ENCODE data around the gene DPEP3.
A peak's percentile ranks its signal among the peaks of the same experiment; 100 is the strongest.
"Not testable (repeated sequence)": the region's sequence is repeated elsewhere in the genome, so short reads cannot be mapped to it uniquely, and the experiment has no call there.

Gene DPEP3, protein sequence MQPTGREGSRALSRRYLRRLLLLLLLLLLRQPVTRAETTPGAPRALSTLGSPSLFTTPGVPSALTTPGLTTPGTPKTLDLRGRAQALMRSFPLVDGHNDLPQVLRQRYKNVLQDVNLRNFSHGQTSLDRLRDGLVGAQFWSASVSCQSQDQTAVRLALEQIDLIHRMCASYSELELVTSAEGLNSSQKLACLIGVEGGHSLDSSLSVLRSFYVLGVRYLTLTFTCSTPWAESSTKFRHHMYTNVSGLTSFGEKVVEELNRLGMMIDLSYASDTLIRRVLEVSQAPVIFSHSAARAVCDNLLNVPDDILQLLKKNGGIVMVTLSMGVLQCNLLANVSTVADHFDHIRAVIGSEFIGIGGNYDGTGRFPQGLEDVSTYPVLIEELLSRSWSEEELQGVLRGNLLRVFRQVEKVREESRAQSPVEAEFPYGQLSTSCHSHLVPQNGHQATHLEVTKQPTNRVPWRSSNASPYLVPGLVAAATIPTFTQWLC

DNA sequence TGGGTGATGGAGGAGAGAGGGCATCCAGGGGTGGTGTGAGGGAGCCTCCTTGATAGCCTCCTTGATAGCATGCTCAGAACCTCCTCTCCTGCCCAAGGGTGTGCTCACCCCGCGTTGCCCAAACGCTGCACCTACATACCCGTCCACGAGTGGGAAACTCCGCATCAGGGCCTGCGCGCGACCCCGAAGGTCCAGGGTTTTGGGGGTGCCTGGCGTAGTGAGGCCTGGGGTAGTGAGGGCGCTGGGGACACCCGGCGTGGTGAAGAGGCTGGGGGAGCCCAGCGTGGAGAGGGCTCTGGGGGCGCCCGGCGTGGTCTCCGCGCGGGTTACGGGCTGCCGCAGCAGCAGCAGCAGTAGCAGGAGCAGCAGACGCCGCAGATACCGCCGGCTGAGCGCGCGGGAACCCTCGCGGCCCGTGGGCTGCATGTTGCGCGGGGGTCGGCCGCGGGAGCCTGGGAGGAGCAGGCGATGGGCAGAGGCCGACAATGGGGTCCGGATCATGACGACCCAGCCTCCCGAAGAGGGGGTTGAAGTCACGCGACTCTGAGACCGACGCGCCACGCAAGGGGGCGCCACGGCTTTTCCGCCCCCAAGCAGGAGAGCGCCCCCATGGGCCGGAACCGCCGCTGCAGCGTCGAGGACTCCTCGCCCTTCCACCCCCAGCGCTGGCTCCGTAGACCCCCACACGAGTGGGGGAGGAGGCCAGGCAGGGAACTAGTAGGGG lies at the start of gene DPEP3:
Gene DPEP3 (minus strand): TSS at position 545 of the 724 bp plus-strand sequence. CDS start 119 bp downstream, at position 426.
- no peak for DNase-seq

DNA sequence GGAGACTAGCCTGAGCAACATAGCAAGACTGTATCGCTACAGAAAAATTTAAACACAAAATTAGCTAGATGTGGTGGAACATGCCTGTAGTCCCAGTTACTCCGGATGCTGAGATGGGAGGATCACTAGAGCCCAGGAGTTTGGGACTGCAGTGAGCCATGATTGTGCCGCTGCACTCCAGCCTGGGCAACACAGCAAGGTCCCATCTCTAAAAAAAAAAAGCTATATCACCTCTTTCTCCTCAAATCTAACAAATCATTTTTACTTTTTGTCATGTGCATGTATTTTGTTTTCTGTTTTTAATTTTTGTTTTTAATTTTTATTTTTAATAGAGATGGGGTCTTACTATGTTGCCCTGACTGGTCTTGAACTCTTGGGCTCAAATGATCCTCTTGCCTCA lies 48.7 kb upstream of the DPEP3 start:
- DNase-seq, result no peak

DNA sequence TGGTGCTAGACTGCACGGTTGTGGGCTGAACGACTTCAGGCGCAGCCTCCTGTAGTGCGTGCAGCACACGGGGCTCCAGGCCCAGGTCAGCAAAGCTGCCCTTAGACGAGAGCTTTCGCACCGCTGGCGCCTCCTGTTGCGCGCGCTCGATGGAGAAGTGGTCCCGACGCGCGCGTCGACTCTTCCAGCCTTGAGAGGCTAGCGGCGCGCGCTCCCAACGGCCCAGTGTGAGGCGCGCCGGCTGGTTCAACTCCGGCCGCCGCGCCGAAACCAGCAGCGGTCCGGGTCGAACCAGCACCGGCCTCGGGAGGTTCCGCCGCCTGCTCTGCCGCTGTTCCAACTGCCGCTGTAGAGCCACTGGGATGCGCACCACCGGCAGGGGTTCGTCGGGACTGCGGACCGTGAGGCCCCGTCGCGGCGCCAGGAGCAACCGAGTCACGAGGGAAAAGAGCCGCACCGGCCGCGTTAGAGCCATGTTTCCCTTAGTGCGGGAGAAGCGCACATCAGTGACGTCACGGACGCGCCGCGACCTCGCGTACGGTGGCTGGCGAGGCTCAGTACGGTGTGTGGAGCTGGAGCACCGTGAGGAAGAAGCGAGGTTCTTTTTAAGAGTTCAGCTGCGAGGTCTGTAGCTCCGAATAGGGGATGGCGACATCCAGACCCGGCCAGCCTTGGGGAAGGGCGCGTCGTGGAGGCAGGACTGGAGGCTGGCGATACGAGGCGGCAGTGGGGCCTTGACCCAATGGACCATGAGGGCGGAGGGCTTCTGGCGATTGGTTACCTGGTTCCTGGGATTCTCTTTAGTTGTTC lies 42.6 kb upstream of the DPEP3 start, which contains the start of the genes DDX28 and DUS2:
Gene DDX28 (minus strand): TSS at position 505 of the 810 bp plus-strand sequence. CDS start 30 bp downstream, at position 475.
Gene DUS2 (plus strand): TSS at position 557 of the 810 bp plus-strand sequence. CDS start 14,740 bp downstream, outside the sequence.
- peak; percentile 33 for DNase-seq

DNA sequence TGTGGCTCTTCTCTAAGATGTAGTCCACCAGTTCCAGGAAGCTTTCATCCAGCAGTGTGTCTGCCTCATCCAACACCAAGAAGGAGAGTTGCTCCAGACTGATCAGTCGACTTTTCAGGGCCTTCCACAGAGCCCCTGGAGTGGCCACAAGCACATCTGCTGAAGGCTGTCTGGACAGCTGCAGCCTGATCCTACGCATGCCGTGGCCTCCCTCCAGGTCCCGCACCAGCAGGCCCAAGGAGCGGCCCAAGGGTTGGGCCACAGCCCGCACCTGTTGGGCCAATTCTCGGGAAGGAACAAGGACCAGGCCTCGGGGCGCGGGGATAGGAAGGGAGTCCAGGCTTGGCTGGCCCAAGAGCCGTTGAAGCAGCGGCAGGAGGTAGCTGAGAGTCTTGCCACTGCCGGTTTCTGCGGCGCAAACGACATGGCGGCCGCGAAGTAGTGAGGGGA lies 42.0 kb upstream of the DPEP3 start:
- no peak for DNase-seq

DNA sequence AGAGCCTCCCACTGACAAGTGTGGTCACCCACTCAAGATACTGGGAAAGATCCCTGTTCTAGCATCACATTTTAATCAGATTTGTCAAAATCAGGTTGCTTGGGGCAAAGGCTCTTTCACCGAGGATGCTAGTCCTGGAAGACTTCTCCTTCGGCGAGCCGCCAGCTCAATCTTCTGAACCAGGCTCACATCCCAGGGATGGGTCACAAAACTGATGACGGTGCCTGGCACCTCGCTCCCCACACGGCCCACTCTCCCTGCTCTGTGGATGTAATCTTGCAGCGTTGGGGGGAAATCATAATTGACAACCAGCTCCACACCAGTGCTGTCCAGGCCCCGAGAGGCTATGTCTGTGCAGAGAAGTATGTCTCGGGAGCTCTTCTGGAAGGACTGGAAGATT lies 41.2 kb upstream of the DPEP3 start:
- no peak for DNase-seq

DNA sequence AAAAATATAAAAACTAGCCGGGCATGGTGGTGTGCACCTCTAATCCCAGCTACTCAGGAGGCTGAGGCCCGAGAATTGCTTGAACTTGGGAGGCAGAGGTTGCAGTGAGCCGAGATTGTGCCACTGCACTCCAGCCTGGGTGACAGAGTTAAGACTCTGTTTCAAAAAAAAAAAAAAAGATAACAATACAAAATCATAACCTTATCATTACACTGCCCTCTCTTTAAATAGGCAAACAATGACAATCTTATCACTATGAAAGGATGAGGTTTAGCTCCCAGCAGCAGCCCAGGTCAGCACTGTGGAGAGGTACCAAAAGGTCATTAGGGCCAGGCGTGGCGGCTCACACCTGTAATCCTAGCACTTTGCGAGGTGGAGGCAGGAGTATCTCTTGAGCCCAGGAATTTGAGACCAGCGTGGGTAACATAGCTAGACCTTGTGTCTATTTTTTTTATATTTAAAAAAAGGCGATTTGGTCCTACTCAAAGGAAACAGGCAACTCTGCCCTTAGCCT lies 38.9 kb upstream of the DPEP3 start:
- DNase-seq, result no peak

DNA sequence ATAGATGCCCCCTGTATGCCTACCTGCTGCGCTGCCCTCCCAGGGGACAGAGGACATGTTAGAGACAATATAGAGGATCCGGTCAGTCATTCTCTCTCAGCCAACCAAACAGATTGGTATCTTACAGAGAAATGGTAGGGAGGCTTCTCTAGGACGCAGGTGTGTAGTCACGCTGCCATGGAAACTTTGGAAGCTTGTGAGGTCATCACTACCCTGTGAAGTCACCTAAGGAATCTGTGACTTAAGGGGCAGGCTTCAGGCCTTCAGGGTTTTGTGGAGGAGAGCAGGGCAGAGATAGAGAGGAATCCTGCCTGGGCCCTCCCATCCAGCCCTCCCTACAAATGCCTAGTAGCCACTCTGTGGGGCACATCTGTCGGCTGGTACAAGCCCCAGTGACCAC lies 35.4 kb upstream of the DPEP3 start, which contains the start of gene DPEP2NB:
Gene DPEP2NB (minus strand): TSS at position 231 of the 400 bp plus-strand sequence. CDS start 141 bp downstream, at position 90.
- no peak for DNase-seq

DNA sequence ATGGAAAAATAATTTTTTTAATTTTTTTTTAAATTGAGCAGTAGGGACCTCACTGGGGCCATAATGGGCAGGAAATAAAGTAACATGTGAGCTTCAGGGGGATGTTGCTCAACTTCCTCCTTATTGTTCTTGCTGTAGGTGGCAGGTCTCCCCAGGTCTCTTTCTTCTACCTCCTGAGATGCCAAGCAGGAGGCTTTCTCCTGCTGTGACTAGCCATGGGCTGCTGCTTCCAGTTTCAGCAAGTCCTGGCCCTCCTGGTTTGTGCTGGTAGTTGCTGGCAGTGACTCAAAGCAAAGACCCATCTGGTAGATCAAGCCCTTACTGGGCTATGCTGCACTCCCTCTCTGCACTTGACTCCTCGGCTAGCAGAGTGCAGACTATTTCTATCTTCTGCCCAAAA lies 33.1 kb upstream of the DPEP3 start:
- no peak for DNase-seq

DNA sequence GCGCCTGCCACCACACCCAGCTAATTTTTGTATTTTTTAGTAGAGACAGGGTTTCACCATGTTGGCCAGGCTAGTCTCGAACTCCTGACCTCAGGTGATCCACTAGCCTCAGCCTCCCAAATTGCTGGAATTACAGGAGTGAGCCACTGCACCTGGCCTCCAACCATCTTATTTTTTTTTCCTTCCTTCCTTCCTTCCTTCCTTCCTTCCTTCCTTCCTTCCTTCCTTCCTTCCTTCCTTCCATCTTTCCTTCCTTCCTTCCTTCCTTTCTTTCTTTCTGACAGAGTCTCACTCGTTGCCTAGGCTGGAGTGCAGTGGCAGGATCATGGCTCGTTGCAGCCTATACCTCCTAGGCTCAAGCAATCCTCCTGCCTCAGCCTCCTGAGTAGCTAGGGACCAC lies 29.6 kb upstream of the DPEP3 start:
- not testable (repeated sequence) for DNase-seq

DNA sequence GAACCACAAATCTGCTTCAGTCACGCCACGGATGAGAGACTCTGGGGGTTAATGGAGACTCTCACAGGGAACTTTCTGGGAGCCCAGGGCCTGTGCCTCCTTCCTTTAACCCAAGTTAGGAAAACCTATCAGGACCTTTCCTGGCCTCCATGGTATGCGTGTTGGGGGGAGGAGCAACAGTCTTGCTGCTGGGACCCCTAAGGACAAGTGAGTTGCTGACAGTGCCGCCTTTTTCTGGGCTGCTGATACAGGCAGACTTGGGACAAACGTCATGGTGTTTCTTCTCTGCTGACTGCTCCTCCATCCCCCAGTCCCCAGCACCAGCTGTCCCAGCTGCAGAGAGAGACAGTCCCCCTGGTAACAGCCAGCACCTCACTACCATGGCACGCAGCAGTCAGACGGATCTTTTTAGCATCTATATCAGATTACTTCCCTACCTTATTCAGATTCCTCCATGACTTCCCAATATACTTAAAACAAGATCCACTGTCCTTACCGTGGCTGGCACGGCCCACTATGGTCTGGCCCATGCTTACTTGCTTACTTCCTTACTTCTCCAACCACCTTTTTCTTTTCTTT lies 28.9 kb upstream of the DPEP3 start:
- no peak for DNase-seq

DNA sequence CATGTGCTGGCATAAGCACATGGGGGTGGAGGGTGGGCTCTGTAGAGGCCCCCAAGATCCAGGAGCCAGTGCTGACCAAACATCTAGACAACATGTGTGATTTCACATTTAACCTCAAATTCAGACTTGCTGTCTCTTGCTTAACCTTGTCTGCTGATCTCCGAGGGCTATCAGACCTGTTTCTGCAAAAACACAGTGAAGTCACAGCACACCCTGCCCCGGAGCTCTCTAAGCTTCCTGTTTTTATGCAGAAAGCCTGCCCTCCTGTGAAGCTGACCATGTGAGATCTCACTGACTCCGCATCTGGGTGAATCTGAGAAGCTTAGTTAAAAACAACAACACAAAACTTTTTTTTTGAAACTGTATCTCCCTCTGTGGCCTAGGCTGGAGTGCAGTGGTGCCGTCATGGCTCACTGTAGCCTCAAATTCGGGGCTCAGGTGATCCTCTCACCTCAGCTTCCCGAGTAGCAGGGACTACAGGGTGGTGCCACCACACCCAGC lies 25.5 kb upstream of the DPEP3 start:
- no peak for DNase-seq

DNA sequence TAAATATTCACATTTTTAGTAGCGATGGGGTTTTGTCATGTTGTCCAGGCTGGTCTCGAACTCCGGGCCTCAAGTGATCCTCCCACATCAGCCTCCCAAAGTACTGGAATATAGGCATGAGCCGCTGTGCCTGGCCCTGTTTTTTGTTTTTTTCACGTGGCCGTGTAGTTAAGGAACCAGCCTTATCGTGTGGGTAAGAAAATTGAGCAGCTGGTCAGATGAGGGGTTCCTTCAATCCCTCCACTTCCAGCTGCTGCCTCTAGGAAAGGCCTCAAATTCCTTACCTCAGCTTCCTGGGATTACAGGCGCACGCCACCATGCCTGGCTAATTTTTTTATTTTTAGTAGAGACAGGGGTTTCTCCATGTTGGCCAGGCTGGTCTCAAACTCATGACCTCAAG lies 24.9 kb upstream of the DPEP3 start:
- no peak for DNase-seq

DNA sequence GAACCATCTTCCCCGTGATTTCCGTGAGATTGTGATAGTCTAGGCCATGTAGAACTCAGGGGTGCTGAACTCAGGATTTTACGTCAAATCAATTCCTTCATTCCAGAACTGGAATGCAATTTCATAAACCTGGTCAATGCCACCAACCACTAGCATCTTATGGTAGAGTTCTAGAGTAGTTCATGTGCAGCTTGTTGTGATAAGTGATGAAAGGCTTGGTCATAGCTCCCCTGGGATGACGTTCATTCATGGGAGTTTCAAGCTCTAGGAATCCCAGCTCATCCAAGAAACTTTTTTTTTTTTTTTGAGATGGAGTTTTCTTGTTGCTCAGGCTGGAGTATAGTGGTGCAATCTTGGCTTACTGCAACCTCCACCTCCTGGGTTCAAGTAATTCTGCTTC lies 22.7 kb upstream of the DPEP3 start:
- DNase-seq, result no peak

DNA sequence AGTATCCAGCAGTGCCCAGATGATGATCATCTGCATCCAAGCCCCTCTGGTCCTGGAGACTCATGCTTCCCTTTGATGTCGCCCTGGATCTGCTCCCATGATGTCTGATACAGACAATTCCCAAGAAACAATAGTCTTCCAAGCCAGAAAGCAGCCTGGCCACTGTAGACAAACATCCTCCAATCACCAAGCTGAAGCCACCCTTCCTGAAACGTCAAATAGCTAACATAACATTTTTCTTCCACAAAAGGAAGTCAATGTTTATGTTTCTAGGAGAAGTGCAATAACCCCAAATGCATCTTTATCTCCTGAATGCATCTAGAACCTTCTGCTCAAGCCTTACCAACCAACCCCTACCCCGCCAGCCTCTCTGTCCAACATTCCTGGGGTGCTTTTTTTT lies 20.2 kb upstream of the DPEP3 start:
- DNase-seq, result no peak

DNA sequence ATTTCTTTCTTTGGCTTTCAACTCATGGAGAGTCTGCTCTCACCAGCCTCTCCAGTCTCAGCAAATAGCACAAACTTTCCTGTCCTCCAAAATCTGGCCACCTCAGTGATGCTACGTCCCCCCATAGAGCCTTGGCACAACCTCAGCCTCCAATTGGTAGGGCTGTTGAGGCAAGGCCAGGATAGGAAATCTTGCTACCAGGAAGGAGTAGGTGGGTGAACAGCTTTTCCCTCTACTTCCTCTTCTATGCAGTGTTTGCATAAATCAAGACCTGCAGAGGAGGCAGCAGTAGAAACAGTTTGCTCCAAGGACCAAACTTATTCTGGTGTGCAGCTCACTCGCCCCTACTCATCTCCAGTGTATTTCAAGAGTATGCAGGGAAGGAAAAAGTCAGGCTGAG lies 19.7 kb upstream of the DPEP3 start:
- no peak for DNase-seq

DNA sequence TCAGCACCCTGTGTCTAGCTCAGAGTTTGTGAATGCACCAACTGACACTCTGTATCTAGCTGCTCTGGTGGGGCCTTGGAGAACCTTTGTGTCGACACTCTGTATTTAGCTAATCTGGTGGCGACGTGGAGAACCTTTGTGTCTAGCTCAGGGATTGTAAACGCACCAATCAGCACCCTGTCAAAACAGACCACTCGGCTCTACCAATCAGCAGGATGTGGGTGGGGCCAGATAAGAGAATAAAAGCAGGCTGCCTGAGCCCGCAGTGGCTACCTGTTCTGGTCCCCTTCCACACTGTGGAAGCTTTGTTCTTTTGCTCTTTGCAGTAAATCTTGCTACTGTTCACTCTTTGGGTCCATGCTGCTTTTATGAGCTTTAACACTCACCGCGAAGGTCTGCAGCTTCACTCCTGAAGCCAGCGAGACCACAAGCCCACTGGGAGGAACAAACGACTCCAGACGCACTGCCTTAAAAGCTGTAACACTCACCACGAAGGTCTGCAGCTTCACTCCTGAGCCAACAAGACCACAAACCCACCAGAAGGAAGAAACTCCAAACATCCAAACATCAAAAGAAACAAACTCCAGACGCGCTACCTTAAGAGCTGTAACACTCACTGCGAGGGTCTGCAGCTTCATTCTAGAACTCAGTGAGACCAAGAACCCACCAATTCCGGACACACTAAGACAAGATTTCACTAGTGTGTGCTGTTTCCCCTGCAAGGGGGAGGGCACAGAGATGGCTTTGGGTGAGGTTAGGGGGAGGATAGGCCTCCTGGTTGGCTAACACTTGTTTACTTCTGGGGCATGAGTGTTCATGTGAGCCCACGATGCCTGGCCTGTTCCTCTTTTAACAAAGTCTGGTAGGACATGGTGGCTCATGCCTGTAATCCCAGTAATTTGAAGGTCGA lies 18.7 kb upstream of the DPEP3 start, which contains the start of gene DPEP2:
Gene DPEP2 (minus strand): TSS at position 706 of the 910 bp plus-strand sequence. CDS start 6,272 bp downstream, outside the sequence.
- not testable (repeated sequence) for DNase-seq

DNA sequence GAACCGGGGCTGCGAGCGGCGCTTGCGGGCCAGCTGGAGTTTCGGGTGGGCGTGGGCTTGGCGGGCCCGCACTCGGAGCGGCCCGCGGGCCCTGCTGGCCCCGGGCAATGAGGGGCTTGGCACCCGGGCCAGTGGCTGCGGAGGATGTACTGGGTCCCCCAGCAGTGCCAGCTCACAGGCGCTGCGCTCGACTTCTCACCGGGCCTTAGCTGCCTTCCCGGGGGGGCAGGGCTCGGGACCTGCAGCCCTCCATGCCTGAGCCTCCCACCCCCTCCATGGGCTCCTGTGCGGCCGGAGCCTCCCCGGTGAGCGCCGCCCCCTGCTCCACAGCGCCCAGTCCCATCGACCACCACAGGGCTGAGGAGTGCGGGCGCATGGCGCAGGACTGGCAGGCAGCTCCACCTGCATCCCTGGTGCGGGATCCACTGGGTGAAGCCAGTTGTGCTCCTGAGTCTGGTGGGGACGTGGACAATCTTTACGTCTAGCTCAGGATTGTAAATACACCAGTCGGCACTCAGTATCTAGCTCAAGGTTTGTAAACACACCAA lies 18.0 kb upstream of the DPEP3 start:
- DNase-seq, result not testable (repeated sequence)

DNA sequence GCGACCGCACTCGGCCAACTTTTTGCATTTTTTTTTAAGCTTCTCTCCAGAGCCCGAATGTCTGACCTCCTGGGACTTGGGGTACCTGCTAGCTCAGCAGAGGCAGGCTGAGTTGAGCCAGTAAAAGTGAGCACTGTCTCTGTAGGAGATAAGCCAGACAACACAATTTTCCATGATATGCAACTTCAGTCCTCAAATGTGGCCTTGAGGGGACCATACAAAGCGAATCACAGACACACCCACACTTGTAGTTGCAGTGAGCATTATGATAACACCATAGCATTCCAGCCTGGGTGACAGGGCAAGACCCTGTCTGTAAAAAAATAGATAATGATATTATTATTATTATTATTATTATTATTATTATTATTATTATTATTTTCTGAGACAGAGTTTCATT lies 16.4 kb upstream of the DPEP3 start:
- DNase-seq, result no peak

DNA sequence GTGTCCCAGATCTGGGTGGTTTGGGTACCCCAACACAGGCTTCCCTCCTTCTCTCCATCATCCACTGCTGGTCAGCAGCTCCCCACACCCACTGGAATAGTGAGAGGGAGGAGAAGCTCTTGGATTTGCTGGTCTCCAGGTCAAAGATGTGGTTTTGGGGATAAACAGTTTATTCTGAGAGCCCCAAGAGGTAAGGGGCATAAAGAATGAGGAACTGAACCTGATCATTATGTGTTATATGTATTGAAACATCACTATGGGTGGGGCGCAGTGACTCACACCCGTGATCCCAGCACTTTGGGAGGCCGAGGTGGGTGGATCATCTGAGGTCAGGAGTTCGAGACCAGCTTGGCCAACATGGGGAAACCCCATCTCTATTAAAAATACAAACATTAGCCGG lies 15.1 kb upstream of the DPEP3 start:
- DNase-seq, result no peak

DNA sequence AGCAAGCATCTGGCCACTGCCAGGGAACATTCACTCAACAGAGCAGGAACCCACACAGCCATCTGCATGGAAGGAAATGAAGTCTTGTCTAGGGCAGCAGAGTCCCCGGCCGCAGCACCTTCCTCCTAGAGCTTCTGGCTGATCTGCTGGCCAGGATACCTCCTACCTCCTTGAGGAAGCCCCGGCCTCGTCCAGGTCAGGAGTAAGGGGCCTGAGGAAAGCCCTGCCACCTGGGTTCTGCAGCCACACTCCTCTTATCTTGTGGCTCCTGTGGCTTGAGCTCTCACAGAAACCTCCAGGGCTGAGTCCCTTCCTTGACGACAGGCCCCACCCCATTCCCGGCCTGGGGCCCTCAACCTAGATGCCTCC lies 13.7 kb upstream of the DPEP3 start:
- not testable (repeated sequence) for DNase-seq
